CD4-positive, alpha-beta T cell treated with Interleukin-21 for 1 hour (primary cell): ENCODE measurements around the gene PIEZO2.

ENCODE experiments used
- DNase-seq: peaks from one replicate; pipeline ENCODE4 v3.0.0-alpha.2; 2020

PIEZO2 gene

DNA sequence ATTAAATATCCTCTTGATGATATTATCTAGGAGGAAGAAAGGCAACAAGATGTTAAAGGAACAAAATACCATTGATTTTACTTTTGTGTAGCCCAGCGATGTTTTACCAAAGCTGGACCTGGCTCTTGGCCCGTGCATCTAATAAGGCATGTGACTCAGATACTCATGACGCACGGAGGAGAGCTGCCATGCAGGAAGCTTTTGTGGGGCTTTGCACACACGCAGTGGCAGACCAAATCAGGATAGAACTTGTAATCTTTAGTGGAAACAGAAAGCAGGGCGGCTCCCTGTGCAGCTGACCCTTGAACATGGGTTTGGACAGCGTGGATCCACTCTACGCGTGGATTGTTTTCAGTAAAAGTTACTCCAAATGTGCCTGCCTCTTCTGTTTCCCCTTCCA, 433.6 kb downstream of the PIEZO2 start:
- DNase-seq, result no peak

- DNase-seq, result no peak
Observed at GRCh38 chr18:10713409-10713808, 436.0 kb downstream of the PIEZO2 start.

DNA sequence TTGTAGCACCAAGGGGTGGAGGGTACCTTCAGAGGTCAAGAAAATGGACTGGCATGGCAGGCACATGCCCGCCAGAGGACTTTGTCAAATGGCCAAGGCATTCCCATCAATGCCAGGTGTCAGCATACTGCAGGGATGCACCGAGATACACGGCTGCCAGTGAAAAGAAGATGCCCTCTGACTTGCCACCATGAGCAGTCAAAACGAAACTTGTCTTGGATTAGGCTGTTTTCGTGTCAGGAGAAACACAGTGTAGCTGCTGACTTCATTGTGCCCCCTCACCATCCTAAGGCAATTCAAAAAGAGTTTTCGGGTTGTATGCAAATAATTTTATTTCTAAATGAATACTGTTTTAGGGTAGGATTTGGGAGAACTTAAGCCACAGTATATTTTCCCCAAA, 442.1 kb downstream of the PIEZO2 start:
- no peak for DNase-seq

DNA sequence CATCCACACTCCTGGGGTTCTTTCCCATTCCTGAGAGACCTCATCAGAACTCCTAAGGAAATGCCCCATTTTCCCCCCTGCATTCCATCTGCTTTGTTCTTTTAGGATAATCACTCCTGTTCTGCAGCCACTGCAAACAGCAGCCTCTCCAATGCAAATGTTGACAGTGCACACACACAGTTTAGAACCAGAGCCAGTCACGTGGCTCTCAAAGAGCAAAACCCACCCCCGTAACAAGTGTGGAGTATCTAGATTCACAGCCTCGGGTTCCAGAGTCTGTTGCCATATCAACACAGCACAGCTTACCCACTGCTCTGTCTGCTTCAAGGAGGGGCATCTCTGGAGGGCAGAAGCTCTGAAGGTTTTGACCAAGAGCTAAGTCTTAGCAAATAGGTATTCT, 443.6 kb downstream of the PIEZO2 start:
- no peak for DNase-seq

GRCh38 chr18:10705291-10705690, 444.1 kb downstream of the PIEZO2 start:
- no peak for DNase-seq

- no peak for DNase-seq
Observed at GRCh38 chr18:10702206-10702605, 447.2 kb downstream of the PIEZO2 start.

DNA sequence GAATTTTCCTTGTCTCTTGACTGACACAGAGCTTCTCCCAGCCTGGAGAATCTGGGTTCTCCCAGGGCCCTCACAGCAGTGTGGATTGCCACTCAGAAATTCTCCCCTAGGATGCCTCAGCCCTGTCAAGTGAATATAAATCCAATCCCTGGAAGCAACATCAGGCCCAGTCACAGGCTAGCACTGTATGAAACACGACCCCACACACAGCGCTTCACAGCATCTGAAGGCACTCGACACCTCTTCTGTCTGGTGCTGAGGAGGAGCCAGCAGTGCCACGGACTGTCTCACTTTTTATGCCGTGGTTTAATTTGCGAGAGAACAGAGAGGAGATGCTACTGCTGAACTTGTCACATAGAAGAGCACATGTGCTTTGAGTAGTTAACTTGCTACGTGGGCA, 459.0 kb downstream of the PIEZO2 start:
- DNase-seq, result no peak

GRCh38 chr18:10690035-10690329, 459.4 kb downstream of the PIEZO2 start:
- no peak for DNase-seq

DNA sequence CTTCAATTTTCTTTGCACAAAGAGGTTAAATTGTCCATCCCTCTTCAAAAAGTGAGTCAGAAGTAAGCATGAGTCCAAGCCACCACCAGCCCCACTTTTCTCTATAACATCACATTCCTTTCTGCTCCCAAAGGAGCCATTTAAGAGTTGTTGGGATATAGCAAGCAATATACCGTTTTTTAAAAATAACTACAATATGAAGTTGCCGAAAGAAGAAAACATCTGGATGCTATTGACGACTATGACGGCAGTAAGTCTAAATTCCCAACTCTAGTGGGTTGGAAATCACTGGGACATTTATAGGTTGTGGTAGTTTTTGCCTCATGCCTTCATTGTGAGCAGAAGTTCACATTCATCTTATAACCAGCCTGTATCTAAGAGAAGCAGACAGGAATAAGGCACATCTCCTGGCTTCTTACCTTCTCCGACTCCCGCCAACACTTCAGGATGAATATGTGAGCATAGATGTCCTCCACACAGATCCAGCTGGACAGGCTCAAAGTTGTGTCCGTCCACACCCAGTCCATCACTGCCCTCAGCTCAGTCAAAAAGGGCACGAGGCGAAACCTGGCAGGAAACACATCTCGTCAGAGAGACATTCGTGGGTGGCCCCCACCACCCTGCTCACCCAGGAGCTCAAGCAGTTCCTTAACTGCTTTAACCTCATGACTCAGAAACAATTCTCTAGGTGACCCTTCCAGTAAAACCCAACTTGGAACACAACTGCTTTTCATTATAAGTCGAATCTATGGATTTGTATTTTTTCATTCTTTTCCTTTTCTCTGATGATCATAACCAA, 459.9 kb downstream of the PIEZO2 start:
- no peak for DNase-seq

GRCh38 chr18:10688766-10689165, 460.6 kb downstream of the PIEZO2 start:
- DNase-seq, result no peak

- DNase-seq, result no peak
Observed at GRCh38 chr18:10687161-10687925, 462.0 kb downstream of the PIEZO2 start.

DNA sequence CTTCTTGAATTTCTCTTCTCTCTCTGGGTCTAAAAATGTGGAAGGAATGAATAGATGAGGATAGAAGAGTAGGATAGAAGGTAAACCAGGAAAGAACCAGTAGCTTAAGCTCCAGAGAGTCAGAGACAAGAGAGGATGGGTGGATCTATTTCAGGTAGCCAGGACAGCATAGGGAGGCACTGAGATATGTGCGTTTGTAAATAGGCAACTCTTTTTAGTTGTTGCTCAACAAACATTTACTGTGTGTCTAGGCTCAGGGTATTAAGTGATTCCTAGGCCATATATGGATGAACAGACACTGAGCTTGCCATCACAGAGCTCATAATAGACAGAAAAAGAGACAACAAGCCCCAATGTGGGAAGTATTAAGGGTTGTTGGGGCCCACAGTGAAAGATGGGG, 463.1 kb downstream of the PIEZO2 start:
- DNase-seq, result no peak

GRCh38 chr18:10685484-10685883, 463.9 kb downstream of the PIEZO2 start:
- DNase-seq, result no peak

- DNase-seq, result no peak
Observed at GRCh38 chr18:10682368-10682714, 467.0 kb downstream of the PIEZO2 start.

DNA sequence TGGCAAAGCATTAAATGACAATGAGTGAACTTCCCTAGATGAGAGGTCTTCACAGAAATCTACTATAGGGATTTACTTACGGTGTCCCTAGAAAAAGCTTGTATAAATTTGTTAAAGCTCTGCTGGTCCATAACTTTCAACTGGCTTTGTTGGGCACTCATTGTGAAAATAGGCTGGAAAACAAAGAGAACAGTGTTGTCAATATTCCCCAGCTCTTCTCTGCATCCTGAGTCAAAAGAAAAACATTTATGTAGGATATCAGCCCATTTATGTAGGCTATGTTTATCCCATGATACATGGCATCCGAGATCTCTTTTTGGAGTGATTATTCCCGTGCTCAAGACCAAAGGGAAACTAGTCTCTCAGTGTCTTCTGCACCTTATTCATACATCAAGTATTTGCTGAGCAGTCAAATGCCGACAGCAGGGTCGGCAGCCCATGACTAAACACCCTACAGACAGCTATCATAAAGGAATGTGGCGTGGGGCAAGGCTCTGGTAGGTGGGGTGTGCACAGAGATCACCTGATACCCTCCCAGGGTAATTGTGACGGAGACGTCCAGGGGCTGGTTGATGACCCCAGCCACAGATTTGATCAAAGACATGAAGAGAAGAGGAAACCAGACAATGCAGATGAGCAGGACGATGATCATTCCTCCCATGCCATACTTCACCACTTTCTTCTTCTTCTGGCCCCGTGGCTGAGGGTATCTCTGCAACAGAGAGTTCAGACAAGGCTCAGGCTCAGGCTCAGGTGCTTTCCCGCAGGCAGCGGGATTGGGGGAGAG, 467.6 kb downstream of the PIEZO2 start:
- no peak for DNase-seq

- DNase-seq, result no peak
Observed at GRCh38 chr18:10680271-10680596, 469.1 kb downstream of the PIEZO2 start.

- no peak for DNase-seq
Observed at GRCh38 chr18:10679557-10680270, 469.7 kb downstream of the PIEZO2 start.

DNA sequence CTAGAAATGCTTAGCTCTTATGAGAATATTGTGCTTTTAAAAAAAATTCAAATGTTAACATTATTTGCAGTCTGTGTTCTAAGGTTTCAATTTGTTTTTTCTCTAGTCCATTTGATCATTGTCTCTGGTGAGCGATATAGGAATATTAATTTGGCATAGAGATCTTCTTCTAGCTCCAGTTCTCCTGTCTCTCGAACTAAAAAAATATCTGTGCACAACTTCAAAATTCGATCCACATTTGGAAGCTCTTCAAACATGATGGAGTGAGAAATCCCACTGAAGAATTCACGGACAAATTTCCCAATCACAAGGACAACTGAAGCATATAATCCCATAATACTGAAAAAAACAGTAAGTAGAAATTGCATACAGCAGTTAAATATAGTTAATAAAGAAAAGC, 477.9 kb downstream of the PIEZO2 start:
- no peak for DNase-seq

DNA sequence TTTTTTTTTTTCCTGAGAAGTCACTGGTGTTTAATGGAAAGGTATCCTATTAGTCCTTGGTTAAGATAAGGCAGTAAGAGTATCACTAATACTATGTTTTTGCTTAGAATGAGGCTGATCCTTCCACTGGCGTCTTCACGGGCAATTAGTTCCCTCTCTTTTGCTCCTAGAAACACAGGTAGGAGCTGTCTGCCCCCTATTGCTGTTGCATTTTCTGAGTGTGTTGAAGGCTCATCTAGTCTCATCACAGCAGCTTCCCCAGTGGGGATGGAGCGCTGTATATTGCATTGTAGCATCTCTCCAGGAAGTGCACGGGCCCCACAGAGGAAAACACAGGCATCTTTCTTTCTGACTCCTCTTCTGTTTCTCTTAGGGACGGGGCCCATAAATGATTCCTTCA, 478.5 kb downstream of the PIEZO2 start:
- DNase-seq, result no peak

GRCh38 chr18:10669441-10670100, 479.8 kb downstream of the PIEZO2 start:
- no peak for DNase-seq

GRCh38 chr18:10663750-10664149, 485.6 kb downstream of the PIEZO2 start:
- no peak for DNase-seq

DNA sequence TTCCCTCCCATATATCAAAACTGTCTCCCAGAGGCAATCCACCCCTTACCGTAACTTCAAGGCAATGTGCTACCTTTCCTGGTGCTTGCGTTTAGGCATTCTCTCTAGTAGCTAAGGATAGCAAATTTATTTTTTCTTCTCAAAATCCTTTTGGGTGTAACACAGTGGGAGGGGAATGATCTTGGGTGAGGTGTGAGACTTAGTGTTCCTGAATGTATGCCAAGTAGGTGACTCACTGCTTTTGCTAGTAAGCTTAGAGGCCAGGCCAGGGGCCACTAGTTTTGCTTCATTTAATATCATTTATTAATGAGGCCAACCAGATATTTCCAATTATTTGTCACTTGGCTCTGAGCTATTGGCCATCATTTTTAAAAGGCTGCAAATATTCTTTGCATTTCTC, 488.1 kb downstream of the PIEZO2 start:
- DNase-seq, result no peak
